Muscle of arm (tissue), 12 donors: Measurements from ENCODE around the gene ARMC6. TPM values are rescaled to one million over a fixed set of nuclear protein-coding genes. Genes with fewer than 3 reads are reported as not detected.
"Not testable (repeated sequence)": the region's sequence is repeated elsewhere in the genome, so short reads cannot be mapped to it uniquely, and the experiment has no call there.

Experiments used
- DNase-seq: peaks from one replicate; pipeline ENCODE4 v3.0.0-alpha.2; 2013
- polyA plus RNA-seq, 12 donors: library from polyadenylated mRNA; unstranded; fragments of 120-200 nt; gene quantifications; one replicate each; pipeline ENCODE4 v1.2.1, GENCODE V29; 2013; ENCODE audit not compliant: insufficient read length in 12 of 12

ARMC6 gene
- polyA plus RNA-seq, 12 donors, result 17.5 to 54.8 (median 23.2) TPM; not detected in 1

DNA sequence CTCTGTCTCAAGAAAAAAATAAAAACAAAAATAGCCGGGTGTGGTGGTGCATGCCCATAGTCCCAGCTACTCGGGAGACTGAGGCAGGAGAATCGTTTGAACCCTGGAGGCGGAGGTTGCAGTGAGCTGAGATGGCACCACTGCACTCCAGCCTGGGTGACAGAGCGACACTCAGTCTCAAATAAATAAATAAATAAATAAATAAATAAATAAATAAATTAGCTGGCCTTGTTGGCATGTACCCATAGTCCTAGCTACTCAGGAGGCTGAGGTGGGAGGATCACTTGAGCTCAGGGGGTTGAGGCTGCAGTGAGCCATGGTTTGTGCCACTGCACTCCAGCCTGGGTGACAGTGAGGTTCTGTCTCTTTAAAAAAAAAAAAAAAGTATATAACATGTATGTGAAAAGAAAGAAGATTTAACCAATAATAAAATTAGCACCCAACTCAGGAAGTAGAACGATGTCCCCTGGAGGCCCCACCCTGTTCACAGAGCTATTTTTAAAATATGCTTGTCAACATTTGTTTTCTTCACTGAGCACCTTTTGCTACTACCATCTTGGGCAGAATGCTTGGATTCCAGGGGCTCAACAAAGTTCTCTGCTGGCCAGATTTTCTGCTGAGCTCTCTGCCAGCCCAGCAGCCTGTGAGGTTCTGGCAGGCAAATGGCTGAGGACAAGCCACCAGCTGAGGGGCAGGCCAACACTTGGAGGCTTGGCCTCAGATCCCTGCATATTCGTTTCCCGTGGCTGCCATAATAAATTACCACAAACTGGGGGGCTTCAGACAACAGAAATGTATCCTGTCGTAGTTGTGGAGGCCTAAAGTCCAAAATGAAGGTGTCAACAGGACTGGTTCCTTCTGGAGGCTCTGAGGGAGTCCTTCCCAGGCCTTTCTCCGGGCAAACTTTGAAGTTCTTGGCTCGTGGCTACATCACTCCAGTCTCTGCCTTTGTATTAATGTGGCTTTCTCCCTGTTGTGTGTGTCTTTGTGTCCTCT, 35.6 kb downstream of the ARMC6 start:
- no peak for DNase-seq

DNA sequence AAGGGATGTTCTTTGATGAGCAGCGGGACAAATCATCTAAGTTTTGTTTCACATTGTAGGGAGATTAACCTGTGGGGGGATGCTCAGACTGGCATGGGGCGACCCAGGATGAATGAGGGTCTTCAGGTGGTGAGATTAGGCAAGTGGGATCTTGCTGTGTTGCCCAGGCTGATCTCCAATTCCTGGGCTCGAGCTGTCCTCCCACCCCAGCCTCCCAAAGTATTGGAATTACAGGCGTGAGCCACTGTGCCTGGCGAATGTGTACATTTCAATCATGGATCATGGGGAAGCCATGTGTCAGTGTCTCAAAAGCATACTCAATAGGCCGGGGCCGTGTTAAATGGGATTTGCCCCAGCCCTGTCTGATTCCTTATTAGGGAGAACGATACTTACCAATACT, 38.5 kb downstream of the ARMC6 start:
- DNase-seq, result no peak

DNA sequence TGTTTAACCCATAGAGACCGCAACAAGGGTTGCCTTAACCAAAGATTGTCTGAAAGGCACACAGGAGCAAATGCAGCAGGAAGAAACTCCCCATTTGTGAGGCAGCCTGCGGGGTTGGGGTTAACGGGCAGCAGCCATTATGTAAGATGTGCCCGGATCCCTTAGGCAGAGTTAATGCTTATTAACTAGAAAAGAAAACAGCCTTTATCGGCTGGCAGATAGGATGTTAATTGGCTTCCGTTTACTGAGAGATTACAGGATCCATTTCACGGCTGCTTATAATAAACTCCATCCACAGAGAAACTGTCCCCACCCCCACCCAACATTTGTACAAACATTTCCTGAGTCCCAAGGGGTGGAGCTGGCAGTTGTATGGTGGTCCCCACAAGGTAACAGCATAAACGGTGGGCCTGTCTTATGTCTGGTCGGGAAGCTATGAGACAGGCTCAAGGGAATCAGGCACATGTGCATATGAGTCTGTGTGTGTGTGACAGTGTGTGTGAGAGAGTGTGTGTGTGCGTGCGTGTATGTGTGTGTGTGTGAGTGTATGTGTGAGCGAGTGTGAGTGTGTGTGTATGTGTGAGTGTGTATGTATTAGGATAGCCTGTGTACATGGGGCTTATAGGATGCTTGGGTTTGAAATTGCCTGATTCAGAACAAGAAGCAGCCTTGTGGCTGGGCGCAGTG, 40.9 kb downstream of the ARMC6 start:
- DNase-seq, result no peak

DNA sequence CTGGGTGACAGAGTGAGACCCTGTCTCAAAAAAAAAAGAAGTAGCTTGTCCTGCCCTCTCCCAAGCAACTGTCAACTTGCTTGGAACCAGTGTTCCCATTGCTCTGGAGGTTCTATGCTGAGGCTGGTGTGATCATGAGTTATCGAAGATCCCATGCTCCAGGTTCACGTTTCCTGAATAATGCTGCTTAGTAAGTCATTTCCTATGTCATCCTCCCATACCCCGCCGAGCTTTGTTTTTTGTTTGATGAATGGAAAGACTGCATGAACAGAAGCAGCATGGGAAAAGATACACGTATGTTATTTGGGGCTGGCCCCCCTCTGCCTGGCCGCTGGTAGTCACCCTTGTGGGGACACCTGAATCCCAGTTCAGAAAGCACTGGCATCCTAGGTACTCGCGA, 41.7 kb downstream of the ARMC6 start:
- DNase-seq, result no peak

DNA sequence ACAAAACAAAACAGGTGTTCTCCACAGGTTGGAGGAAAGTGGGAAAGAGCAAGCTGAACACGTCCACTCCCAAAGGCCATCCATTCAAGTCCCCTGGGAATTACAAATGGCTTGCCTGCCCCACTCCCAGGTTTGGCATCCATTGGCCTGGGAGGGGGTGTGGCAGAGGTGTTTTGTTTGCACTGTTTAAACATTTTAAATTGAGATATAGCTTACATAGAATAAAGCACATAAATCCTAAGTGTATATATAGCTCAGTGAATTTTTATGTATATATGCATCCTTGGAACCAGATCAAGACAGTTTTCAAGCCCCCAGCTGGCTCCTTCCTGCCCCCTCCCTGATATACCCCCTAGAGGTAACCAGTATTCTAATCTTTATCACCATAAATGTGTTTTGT, 43.1 kb downstream of the ARMC6 start:
- DNase-seq, result no peak

DNA sequence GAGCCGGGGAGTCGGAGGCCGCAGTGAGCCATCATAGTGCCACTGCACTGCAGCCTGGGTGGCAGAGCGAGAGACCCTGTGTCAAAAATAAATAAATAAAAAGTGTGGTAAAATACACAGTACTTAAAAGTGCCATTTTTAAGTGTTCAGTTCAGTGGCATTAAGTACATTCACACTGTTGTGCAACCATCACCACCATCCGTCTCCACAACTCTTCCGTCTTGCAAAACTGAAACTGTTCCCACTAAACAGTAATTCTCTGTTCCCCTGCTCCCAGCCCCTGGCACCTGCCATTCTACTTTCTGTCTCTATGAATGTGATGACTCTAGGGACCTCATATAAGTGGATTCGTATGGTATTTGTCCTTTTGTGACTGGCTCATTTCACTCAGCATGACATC, 43.7 kb downstream of the ARMC6 start:
- DNase-seq, result no peak

DNA sequence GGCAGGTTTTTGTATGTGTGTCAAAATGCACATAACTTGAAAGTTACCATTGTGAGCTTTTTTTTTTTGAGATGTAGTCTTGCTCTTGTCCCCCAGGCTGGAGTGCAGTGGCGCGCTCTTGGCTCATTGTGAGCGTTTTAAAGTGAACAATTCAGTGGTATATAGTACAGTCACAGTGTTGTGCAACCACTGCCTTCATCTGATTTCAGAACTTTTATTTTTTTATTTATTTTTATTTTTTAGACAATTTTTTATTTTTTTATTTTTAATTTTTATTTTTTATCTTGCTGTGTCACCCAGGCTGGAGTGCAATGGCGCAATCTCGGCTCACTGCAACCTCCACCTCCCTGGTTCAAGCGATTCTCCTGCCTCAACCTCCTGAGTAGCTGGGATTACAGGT, 45.4 kb downstream of the ARMC6 start:
- no peak for DNase-seq

DNA sequence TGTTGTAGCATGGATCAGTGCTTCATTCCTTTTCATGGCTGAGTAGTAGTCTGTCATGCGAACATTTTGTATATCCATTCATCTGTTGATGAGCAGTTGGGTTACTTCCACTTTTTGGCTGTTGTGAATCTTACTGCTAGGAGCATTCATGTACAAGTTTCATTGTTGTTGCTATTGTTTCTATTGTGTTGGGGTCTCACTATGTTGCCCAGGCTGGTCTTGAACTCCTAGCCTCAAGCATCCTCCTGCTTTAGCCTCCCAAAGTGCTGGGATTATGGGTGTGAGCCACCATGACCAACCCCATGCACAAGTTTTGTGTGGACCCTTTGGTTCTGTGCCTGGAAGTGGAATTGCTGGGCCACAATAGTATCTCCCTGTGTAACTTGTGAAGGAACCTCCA, 46.2 kb downstream of the ARMC6 start:
- no peak for DNase-seq

DNA sequence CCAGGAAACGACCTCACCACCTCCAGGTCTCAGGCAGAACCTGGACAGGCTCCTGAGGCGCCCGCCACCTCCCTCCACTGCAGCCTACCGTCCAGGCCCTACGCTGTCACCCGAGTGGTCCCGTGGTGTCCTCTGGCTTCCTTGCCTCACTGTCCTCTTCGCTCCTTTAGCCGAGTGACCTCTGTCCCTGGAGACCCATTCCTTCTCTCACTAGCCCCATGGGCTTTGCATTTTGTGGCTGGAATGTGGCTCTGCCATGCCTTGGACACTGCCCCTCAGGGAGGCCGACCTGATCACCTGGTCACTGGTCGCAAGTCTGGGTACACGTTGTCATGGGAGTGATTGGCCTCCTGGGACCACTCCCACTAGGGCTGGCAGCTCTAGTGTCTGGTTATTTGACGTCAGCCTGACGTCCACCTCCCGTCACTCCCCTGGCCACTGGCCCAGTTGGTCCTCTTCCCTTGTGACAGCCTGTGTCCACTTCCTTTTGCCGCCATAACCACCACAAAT, 48.3 kb downstream of the ARMC6 start:
- DNase-seq, result no peak

DNA sequence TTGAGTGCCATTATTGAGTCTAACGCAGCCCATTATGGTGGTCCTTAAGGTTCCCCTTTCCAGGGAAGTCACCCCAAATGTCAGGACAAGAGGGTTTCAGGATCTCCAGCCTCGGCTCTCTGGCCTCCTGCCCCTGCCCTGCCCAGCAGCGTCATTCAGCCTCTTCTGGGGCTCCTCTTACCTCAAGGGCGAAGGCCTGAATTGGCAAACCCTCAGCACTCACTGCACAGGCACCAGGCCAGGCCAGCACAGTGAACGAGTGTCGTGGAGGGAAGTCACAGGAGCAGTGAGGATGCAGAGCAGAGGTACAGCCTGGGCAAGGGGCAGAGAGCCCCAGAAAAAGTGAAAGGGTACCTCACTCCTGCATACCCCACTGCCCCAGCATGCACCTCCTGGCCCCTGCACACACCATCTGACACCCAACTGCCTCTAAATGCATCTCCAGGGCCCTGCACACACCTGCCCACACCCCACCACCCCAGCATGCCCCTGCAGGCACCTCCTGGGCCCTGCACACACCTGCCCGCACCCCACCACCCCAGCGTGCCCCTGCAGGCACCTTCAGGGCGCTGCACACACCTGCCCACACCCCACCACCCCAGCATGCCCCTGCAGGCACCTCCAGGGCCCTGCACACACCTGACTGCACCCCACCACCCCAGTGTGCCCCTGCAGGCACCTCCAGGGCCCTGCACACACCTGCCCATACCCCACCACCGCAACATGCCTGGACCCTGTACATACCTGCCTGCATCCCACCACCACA, 50.2 kb downstream of the ARMC6 start:
- DNase-seq, result no peak

DNA sequence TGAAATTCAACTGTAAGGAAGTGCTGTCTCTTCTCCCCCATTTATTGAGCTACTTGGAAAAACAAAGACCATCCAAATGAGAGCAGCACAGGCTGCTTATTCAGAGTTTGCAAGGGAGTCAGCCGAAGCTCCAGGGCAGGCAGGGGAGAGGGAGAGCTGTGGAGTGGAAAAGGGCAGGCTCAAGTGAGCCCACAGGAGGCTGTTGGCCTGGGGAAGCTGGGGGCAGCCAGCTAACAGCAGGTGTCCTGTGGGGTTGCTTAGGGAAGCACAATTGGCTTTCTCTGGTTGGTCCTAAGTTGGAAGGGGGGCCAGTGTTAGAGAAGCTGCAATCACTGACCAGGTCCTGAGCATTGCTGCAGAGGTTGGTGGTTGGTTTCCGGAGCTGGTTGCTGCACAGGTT, 54.3 kb downstream of the ARMC6 start:
- no peak for DNase-seq

DNA sequence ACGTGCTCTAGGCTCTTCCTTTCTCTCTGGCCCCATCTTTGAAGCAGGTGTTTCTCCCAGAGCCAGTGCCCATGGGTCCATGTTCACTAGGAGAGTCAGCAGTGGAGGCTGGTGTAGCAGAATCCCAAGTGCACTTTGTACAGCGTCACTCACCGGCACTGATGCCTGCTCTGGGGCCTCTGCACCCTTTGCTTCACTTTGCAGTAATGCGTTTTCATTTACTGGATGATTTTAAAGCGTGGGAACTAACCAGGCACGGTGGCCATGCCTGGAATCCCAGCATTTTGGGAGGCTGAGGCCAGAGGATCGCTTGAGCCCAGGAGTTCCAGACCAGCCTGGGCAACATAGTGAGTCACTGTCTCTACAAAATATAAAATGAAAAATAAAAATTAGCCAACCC, 61.1 kb downstream of the ARMC6 start:
- DNase-seq, result no peak

DNA sequence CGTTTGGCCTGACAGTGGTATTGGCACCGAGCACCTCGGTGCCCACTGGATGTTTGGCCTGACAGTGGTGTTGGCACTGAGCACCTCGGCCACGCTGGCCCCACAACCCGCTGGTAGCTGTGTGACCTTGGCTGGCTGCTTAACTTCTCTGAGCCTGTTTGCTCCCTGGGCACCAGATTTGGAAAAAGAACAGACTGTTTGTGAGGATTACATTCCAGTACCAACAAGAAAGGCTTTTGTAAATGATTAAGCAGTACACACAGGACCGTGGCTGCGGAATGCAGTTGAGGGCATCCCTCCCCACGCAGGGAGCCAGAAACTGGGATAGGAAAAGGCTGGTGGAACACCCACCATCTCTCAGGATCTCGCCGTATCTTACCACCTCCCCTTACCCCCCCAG, 62.3 kb downstream of the ARMC6 start:
- no peak for DNase-seq

DNA sequence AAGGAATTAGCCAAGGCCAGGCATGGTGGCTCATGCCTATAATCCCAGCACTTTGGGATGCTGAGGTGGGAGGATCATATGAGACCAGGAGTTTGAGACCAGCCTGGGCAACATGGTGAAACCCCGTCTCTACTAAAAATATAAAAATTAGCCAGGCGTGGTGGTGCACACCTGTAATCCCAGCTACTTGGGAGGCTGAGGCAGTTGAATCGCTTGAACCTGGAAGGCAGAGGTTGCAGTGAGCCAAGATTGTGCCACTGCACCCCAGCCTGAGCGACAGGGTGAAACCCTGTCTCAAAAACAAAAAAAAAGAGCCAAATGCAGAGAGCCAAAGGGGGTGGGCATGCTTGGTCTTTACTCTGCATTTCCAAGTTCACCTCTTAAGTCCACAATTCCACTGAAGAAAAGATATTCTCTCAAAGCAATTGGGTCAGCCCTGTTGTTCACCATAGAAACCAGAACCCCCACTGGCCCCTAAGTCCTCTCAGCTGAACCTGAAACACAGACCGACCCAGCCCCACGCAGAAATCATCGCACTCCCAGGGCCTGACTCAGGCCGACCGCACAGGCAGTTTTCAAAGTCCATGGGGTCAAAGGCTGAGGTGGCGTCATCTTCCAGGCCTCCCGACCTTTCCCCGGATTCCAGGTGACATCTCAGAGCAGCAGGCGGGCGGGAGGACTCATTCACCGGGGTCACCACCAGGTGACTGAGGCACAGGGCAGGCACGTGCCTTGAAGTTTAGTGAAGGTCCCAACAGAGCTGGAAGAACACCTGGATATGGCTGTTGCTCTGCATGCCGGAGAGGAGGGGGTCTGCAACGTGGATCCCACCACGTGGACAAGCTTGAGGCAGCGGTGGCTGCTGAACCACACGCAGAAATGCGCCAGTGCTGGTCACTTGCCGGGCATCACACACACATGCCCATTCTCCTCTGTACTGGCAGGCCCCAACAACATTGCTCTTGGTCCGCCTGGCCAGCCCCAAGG, 63.5 kb downstream of the ARMC6 start:
- no peak for DNase-seq

DNA sequence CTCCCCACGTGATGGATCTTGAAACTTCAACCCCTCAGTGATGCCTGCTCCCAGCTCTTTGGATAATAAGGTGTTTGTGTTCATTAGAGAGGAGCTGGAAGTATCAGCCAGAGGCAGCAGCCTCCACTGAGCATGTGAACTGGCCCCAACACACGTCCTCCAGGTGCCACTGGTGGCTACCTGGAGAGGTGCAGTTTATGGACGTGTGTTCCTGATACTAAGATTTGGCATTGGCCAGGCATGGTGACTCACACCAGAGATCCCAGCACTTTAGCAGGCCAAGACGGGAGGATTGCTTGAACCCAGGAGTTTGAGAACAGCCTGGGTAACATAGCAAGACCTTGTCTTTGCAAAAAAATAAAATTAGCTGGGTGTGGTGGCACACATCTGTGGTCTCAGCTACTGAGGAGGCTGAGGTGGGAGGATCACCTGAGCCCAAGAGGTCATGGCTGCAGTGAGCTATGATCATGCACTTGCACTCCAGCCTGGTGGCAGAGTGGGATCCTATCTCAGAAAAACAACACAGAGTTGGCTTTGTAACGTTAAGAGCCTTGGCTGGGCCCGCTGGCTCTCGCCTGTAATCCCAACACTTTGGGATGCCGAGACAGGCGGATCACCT, 64.8 kb downstream of the ARMC6 start:
- DNase-seq, result no peak

DNA sequence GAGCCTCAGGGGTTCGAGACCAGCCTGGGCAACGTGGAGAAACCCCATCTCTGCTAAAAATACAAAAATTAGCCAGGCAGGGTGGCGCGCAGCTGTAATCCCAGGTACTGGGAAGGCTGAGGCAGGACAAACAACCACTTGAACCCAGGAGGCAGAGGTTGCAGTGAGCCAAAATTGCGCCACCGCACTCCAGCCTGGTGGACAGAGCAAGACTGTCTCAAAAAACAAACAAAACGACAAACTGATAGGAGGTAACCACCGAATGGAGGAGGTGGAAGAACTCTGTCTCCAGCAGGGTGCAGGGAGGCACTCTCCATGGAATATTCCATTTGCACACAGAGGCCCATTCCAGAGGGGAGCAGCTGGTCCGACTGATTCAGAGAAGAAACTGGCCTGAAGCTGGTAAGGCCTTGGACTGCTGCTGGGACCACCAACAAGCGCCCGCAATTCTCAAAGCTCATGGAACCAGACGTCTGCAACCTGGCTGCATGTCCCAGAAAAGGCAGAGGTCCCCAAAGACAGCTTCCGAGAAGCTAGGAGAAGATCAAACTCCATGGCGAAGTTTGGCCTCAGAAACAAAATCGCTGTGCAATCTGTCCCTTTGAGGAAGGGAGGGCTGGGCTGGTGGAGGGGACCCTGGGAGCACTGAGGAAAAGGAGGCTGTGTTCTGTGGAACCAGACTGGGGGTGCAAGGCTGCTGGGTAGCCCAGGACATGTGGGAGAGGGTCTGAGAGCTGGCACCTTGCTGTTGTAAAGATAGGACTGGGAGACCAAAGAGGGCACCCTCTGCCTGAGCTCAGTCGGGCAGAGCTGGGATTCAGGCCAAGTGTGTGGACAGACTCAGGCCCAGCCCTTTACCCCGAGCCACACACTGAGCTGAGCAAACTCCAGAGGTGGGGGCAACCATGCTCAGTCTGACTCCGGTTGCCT, 65.6 kb downstream of the ARMC6 start:
- DNase-seq, result no peak

DNA sequence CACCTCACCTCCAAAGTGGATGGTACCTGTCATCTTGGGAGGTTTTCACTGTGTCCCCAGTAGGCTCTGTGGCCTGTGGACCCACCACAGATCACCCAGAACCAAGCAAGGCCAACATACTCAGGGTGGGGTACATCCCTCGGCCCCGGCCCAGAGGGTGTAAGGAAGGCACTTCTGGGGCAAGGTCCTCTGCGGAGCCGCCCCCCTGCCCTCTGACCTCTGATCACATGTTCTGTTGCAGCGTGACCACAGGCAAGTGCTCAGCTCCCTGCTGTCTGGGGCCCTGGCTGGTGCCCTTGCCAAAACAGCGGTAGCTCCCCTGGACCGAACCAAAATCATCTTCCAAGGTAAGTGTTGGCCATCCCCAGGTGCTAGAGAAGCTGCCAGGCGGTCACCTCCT, 68.1 kb downstream of the ARMC6 start:
- DNase-seq, result no peak

DNA sequence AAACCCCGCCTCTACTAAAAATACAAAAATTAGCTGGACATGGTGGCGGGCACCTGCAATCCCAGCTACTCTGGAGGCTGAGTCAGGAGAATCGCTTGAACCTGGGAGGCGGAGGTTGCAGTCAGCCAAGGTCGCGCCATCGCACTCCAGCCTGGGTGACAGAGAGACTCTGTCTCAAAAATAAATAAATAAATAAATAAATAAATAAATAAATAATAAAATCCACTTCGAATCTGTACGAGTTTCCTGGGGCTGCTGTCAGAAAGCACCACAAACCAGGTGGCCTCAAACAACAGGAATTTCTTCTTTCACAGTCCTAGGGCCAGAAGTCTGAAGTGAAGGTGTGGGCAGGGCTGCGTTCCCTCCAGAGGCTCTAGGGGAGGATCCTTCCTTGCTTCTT, 69.2 kb downstream of the ARMC6 start:
- not testable (repeated sequence) for DNase-seq

DNA sequence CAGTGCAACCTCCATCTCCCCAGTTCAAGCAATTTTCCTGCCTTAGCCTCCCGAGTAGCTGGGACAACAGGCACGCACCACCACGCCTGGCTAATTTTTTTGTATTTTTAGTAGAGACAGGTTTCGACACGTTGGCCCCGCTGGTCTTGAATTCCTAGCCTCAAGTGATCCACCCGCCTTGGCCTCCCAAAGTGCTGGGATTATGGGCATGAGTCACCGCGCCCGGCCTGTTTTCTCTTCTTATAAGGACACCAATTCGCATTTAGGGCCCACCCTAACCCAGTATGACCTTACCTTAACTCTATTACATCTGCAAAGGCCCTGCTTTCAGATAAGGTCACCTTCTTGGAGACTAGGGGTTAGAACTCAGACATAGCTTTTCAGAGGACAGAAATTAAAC, 69.8 kb downstream of the ARMC6 start:
- DNase-seq, result no peak
